ENCODE measurements around the gene IFITM10.

Gene IFITM10

DNA sequence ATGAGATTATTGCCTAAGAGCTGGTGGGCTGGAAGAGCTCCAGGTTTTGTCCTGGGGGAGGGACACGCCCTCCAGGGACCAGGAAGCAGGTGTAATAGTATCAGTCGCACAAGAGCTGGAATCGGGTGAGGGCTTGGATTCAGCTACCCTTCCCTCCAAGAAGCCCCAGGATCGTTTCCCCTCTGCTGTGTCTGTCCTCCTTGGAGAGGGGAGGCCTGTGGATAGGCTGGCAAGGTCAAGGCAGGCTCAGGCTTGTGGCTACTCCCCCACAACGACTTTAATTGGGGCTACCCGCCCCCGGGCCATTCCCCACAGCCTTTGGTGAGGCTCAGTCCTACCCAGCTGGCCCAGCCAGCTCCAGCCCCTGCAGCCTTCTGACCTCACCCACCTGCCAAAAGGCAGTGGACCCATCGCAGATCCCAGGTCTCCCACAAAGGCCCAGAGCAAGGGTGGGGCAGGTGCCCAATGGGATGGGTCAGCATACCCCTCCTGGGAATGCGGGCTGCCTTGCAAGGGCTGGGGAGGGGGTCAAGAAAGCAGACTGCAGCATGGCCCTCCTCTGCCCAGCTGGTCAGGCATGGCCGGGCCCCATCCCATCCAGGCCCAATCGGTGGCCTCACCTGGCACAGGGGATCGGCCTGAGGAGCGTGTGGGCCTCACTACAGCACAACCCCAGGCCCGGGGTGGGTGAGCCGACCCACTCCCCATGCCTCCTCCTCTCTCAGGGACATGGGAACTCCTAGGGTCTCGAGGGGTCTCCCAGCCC is 12.3 kb upstream of the IFITM10 start:
- no peak for DNase-seq

DNA sequence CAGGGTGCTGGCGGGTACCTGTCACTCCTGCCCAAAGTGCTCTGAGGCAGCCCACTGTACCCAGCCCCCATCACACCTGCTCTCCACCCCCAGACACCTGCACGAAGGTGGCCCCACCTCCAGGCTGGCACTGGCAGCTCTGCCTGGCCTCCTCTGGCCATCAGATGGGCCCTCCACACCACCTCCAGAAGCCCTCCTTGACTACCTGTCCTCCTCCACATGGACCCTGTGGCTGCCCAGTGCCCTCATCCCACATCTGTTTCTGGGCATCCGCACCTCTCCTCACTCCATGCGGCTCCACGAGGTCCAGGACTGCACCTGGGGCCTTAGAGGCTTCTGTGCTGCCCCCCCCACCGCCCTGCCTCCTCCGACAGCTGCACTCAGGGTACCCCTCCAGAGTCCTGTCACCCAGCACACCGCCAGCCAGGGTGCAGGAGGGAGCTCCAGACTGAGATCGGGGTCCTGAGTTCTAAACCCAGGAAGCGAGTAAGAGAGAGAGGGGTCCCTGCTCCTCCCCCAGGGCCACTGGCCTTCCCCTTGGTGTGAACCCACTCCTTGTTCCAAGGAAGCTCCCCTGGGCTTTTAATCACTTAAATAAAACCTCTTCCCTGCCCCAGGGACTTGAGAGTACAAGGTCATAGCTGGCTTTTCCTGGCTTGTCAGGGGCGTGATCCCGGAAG is 11.6 kb upstream of the IFITM10 start:
- DNase-seq, result no peak

DNA sequence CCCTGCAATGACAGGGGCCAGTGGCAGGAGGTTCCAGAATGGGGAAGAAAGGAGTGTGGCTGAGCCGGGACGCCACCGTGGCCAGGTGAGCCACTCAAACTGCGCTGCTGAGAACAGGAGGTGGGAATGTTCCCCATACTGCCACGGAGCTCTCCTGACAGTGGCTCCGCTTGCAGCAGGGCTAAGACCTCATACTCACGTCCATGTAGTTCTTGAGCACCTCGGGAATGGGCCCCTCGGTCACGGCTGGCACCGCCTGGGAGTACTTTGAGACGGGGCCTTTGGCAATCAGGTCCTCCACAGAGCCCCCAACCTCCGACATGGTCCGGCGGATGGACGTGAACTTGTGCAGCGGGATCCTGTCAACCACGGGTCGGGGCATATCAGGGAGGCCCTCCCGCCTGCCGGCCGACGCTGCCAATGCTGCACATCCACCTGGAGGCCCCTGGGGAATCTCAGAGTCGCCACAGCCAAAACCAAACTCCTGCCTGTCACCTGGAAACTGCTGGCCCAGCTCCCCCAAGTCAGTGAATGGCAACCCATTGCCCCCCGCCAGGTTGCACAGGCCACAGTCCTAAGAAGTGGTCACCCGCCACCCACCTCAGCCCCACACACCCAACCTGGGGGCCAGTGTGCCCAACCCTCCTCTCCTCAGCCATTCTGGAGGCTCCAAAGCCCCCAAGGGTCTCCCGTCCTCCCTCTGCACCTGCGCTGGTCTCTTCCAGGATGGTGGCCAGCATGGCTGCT is 10.9 kb upstream of the IFITM10 start:
- no peak for DNase-seq

DNA sequence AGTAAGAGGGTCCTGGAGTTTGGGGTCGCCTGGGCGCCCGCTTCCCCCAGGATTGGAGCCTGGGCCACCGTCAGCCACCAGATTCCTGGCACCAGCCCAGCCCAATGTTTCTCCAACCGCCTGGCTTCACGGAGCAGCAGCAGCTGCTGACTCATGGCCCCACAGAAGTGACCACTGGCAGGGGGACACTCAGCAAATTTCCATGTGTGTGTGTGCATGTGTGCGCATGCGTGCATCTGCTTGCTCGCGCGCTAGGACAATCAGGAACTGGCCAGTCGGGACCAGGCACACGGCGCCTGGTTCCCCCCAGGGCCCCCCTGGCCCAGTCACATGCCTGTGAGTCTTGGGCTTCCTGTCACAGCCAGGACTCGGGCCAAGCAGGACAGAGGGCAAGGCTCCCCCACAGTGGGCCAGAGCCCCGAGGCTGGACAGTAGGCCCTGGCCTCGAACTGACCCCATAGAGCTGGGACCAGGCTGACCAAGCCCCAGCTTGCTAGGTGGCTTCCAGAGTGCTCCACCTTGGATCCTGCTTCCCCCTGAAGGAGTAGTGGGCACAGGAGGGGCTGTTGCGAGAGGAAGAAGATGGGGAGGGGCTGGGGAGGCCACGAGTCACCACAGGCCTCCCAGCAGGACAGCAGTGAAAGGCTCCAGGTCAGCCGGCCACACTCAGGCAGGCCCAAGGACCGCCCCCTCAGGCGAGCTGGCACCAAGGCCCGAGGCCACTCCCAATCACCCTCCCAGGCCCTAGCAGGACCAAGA is 10.1 kb upstream of the IFITM10 start:
- no peak for DNase-seq

DNA sequence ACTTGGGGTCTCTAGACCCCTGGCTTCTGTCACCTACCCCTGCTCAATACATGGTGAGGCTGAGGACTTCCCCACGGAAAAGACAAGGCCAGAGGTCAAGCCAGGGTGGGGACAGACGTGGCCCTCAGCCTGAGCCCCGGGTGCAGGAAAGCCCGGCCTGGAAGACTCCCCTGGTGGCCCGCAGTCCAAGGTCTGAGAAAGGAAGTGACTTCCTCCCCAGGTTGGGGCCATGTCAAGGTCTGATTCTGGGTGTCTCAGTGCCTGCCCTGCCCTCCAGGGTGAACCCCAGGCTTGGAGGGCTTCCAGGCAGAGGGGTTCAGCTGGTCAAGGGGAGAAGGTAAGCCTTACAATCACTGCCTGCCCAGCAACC is 9.4 kb upstream of the IFITM10 start:
- DNase-seq, result no peak

DNA sequence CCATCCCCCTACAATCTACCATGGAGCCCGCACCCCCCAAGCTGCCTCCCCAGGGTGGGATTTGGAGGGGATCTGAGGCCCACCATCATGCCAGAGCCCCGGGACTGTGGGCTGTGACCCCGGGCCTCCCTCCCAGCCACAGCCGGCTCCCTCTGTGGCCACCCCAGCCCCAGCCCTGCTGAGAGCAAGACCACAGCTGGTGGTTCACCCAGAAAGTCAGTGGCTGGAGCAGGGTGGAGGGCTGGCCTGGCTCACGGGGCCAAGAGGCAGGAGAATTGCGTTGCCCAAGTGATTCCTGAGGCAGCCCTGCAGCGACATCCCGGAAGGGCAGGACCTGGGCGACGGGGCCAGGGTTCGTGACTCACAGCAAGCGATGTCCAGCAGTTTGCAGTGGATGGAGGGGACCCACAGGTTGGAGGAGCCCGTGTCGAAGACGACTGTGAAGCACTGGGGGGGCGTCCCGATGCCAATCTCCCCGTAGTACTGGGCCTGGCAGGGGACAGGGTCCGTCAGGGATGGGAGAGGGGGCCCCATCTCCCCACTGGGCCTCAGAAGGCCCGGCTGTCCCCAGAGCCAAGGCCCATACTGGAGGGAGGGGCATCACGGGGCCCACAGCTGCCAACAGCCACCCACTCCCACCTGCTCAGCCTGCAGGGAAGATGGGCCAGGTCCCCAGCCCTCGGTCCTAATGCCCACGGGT is 8.9 kb upstream of the IFITM10 start:
- DNase-seq, result no peak

DNA sequence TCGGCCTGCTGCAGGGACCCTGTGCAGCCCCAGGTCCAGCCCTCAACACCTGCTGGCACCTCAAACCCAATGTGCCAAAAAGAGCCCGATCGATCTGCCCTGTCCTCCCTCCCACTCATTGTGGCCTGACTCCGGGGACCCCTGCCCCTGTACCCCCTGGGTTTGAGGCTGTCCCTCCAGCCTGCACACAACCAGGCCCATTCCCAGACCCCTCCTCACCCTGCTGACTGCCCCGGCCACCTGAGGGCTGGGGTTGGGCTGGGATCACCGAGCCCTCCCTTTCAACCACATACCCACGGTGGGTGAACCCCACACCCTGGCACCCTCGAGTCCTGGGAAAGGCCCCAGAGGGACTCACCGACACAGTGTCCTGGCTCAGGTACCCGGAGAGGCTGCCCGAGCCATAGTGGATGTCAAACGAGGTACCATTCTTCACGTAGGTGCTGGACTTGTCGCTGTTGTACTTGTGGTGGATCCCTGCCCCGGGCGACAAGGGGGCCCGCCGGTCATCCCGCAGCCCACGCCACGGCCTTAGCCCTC is 8.3 kb upstream of the IFITM10 start:
- DNase-seq, result no peak

DNA sequence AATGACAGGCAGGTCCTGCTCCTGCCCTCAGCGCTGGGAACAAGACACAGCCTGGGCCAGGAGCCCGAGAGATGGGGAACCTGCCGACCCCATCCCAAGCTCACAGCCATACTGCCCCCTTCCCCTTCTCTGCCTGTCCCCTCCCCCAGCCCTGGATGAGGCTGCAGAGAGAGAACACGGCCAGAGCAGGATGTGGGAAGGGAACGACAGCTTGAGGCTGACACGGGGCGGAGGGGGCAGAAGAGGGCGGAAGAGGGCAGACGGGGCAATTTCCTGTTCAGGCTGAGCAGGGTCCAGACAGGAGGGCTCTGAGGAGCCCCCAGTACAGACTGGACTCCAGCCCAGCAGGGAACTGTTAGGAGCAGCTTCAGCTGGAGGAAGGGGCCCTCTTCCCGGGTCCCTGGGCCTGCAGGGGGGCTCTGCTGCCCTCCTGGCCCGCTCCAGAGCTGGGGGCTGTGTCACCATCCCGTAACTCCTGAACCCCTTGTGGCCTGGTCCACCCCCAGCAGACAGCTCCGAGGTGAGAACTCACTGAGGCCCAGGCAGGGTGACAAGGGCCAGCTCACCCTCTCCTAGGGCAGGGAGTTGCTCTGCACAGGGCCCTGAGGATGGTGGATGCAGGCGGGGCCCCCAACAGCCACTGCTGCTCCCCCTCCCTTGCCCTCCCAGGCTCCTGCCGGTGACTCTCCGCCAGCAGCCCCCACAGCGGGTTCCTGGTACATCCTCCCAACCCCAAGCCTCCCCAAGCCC is 7.6 kb upstream of the IFITM10 start:
- peak in 1 of 5 donors; percentile 81 for DNase-seq

DNA sequence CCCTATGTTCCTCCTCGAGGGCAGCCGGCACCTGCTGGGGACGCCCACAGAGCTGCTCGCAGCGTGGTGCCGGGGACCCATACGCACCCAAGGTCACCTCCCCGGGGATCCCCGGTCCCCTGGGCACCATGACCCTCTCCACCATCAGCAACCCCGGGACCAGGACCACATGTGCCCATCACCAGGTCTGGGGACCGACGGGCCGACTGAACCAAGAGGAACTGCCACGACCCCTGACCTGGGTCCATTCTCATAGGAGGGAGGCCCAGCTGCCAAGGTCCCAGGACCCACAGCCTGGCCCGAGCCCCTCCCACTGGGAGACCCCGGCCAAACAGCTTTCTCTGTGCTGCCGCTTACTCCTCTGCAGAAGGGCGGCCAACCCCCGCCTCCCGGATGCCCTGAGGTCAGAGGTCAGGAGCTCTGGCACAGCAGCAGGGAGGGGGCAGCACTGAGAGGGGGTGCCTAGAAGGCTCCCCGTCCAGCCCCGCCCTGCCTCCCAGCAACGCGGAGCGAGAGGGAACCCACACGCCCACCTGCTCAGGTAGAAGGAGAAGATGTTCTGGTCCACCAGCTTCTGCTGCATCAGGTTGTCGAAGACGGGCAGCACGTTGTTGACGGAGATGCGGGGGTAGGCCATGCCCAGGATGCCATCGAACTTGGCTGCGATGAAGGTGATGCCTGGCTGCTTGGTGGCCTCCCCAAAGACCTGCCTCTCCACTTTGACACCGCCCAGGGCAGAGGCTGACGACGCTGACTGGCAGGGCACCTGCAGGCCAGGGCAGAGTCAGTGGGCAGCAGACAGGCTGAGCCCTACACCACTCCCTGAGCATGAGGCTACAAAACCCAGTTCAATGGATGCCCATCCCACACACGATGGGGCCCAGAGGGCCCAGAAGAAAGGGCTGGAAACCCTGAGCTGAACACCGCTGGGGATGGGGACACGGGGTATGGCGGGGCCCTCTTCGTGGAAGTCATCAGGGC is 6.7 kb upstream of the IFITM10 start:
- DNase-seq, result no peak

DNA sequence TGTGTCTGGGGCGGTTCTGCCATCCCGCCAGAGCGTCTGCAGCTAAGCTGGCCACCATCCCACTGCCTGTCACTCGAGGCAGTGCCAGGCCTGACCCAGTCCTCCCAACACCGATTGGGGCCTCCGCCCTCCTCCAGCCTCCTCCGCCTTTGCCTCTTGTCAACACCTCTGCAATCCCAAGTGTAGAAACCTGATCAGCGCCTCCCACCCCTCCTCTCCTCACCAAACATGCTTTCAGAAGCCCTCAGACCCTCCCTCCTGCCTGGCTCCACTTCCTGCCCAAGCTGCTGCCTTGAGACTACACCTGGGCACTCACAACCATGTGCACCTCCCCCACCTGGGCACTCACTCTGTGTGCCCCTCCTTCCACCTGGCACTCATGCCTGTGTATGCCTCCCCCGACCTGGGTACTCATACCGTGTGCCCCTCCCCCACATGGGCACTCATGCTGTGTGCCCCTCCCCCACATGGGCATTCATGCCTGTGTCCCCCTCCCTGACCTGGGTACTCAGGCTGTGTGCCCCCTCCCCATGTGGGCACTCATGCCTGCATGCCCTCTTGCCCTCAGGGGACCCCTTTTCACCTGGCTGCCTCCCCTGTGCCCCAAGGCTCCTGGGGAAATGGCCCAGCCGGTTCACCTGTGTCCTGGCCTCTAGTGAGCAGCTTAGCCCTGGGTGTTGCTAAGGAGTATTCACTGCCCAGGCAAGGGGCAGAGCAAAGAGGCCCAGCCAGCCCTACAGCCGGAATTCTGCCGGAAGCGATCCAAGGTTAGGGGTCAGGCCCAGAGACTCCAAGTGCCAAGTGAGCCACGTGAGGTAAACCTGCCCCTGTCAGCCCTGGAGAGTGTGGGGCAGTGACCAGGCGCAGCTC is 5.5 kb upstream of the IFITM10 start:
- no peak for DNase-seq

DNA sequence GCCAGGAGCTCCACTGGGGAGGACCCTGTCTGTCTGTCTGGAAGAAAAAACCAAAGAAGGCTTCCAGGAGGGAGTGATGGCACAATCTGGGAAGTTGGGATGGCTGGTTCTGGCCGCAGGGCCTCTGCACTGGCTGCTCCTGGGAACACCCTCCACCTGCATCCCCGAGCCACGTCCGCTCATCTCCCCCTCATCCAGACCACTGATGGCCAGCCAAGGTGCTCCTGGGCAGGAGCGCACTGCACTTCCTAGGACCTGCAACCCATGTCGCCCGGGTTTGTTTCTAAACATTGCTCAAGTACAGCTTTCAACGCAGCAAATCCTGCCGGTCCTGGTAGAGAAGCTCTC is 4.9 kb upstream of the IFITM10 start:
- no peak for DNase-seq

DNA sequence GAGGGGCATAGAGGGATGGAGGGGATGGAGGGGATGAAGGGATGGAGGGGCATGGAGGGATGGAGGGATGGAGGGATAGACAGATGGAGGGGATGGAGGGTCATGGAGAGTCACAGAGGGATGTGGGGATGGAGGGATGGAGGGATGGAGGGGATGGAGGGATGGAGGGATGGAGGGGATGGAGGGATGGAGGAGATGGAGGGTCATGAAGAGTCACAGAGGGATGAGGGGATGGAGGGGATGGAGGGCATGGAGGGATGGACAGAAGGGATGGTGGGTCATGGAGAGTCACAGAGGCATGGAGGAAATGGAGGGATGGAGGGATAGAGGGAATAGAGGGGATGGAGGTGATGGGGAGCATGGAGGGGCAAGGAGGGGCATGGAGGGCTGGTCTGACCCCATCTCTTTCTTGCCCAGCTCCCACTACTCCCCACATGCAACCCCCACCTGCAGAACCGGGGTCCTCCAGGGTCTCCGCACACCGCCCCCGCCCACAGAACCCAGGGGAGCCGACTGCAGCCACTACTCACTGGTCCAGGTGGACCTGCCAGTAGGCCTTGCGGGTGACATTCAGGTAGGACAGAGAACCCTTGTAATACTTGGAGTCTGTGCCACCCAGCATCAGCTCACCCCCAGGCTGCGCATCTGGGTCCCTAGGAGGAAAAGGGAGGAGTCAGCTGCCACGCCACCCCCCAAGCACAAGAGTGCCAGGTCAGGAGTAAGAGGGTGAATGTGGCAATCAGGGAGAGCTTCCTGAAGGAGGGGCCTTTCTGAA is 4.2 kb upstream of the IFITM10 start:
- DNase-seq, result peak in 1 of 5 donors; percentile 9

DNA sequence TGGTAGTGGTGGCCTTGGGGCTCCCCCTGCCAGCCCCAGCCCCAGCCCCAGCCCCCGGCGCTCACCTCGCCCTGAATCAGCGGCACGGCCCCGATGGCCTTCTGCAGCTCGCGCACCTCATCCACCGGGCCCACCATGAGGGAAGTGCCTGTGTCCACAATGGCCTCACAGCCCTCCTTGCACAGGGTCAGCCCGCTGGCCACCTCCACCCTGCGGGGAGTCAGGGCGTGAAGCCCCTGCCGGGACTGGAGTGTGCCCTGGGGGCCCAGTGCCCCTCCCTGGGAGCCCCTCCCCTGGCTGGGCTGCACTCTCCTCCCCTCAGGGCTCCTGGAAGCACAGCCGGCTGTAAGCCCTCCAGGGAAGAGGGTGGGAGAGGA is 3.5 kb upstream of the IFITM10 start:
- DNase-seq, result no peak

DNA sequence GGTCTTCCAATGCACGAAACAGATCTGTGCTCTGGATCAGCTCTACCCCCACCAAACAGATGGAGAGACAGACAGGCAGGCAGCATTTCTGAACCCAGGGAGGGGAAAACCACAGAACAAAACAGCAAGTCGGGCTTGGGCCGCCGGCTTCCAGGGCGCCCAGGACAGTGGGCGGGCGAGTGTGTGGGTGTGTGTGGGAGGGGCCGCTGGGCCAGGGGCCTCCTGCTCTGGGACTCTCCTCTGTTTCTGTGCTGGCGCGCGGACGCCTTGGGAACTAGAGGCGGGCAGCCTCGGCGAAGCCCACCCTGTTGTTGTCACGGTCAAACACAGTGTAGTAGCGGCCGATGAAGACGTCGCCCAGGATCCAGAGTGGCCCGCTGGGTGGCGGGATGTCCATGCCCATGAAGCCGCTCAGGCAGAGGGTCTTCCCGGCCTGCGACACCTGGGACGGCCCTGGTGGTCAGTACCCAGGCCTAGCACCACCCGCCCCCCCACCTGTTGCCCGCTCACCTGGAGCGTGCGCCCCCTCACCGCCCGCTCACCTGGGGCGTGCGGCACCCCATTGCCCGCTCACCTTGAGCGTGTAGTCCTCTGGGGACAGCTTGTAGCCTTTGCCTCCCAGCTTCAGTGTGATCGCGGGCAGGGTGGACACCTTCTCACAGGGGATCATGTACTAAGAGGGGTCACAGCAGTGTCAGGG is 3.0 kb upstream of the IFITM10 start:
- no peak for DNase-seq

DNA sequence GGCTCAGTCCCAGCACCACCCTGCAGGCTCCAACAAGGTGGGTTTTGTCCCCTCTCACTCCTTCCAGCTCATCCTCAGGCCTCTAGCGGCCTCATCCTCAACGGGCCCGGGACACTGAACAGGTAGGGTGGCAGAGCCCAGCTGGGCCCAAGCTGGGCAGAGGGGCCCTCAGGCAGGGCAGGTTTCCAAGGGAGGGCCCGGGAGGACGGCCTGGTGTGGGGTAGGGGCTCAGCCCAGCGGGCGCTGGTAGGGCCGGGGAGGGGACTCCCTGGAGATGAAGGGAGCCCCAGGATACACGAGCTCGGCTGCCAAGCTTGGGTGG is 2.5 kb upstream of the IFITM10 start:
- no peak for DNase-seq

DNA sequence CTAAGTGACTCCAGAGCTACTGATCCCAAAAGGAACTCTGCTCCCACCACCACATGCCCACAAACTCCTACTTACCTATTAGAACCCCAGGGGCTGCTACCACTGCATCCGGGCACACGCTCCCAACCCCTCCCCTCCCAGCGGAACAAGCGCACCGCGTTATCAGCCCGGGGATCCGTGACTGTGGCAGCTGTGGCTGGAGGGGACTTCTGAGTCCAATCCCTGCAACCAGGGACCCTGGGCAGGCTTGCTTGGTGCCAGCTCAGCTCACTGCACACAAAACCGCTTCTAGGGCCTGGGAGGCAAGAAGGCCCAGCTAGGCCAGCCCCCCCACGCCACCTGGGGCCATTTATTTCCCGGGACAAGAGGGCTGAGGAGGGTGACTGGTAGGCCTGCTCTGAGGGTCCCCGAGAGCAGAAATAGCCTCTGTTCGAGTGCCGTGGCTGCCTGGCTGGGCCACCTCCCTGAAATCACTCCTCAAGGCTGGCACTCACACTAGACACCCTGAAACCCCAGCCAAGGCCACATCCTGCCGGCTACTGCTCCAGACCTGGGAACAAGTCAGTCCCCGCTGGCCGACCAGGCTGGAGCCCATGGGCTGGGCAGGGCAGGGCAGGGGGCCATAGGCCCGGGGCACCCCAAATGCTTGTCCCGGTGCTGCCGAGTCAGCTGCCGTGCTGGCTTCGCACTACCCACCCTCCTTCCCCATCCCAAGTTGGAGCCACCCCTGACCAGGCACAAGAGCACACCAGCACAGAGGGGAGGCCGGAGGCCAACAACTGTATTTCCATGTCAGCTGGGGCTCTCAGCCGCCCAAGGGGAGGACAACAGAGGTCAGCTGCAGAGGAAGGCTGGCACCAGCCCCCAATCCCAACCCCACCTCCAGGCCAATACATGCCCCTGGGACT is 1.9 kb upstream of the IFITM10 start:
- DNase-seq, result no peak

DNA sequence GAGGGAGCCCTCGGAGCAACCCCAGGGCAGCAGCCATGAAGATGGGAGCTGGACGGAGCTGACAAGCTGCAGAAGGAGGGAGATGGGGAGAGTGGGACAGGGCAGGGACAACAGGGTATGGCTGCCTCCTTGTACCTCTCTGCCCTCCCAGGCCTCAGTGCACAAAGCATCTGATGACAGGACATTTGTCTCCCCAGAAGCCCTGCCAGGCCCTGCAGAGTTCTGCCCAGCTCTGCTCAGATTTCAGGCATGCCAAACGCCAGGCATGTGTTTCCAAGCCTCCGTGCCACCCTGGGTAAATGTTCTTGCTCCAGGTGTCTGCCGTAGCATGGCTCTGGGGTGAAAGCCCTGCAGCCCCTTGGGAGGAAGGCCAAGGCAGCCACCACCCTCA is 1.1 kb upstream of the IFITM10 start:
- no peak for DNase-seq
